Measurements from ENCODE around the gene NNT. TPM values are rescaled to one million over a fixed set of nuclear protein-coding genes. Genes with fewer than 3 reads are reported as not detected.

Gene NNT
- total and polyA plus RNA-seq, 2 of the 8 experiments (the other 6 are each of a cell fraction or from before 2014, with no cell fraction given), result 11.0 to 22.2 TPM

DNA sequence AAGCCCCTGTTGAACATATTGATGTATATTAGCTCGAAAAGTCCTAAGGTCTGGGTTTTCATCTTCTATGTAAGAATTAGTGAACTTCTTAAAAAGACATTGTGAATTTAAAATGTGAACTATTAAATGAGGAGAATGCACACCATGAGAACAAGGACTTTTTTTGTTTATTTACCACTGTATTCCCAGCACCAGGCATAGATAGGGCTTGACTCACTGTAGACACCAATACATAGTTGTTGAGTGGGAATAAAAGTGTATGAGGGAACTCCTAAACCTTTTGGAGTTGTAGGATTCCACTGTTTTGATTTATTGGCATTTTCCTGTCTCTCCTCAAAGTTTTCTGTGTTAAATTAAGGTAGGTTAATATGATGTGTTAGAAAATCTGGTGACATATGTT lies 40.3 kb downstream of the NNT start:
- 100% methylated on average over 1 of the region's 1 CpG; no CpG with 5 or more reads in 1 of the 2 experiments for WGBS, 2 experiments (ENCODE audit: extremely low coverage in 1 of 2, insufficient coverage in 1 of 2, insufficient read length in 1 of 2, insufficient replicate concordance in 2 of 2, low coverage in 1 of 2, low lambda C conversion rate in 2 of 2, missing lambda C conversion rate in 1 of 2)
- Histone ChIP-seq H2BK5ac (ENCODE audit: low read depth, low read length) (no peak overlapping the region), H2BK120ac (replicated peaks; ENCODE audit: low read depth, low read length) (no peak overlapping the region), H3K9ac (replicated peaks in 1 of 4; ENCODE audit: extremely low read depth in 1 of 4, low read depth in 3 of 4, low read length in 3 of 4) (no peak overlapping the region), H3K79me2 (ENCODE audit: control insufficient read depth in 1 of 2, insufficient read depth in 2 of 2, low read length in 2 of 2) (no peaks in the 10 kb centered on the region), H2BK12ac (ENCODE audit: low read depth, low read length) (no peak overlapping the region), H3K4me3 (ENCODE audit: extremely low read depth in 1 of 4, insufficient read depth in 2 of 4, low read depth in 3 of 4, low read length in 4 of 4) (no peak overlapping the region), H2AFZ (ENCODE audit: low read length) (no peak overlapping the region), H4K91ac (replicated peaks; ENCODE audit: insufficient read length, low read length) (no peak overlapping the region), H3K27ac (ENCODE audit: low read depth, low read length) (no peak overlapping the region), H3K27me3 (replicated peaks in 1 of 4; ENCODE audit: control insufficient read depth in 3 of 4, extremely low read depth in 1 of 4, insufficient read depth in 3 of 4, low read length in 3 of 4) (no peaks in the 10 kb centered on the region), H4K8ac (ENCODE audit: extremely low read depth, insufficient read depth, low read length) (no peak overlapping the region), H3K14ac (ENCODE audit: insufficient read length) (no peak overlapping the region), H2BK20ac (ENCODE audit: low read length) (no peak overlapping the region), H3K9me3 (ENCODE audit: insufficient read depth in 2 of 2, low read depth in 1 of 2, low read length in 1 of 2) (no peaks in the 10 kb centered on the region), H3K18ac (ENCODE audit: extremely low read depth, low read length) (no peak overlapping the region), H4K5ac (ENCODE audit: insufficient read length, low read depth, low read length) (no peak overlapping the region), H3K56ac (replicated peaks; ENCODE audit: insufficient read length, low read depth, low read length) (no peak overlapping the region), H3K23ac (ENCODE audit: insufficient read length) (no peak overlapping the region), H2AK5ac (ENCODE audit: low read depth, low read length) (no peak overlapping the region), H3K4me2 (ENCODE audit: insufficient read depth in 1 of 2, low read depth in 2 of 2, low read length in 2 of 2) (no peak overlapping the region), H3K4me1 (replicated peaks in 1 of 4; ENCODE audit: control insufficient read depth in 3 of 4, insufficient read depth in 4 of 4, low read length in 3 of 4) (no peaks in the 10 kb centered on the region), H3K23me2 (ENCODE audit: low read depth, low read length) (no peaks in the 10 kb centered on the region), H2BK15ac (ENCODE audit: low read length) (no peak overlapping the region), H3K79me1 (ENCODE audit: low read depth, low read length) (no peaks in the 10 kb centered on the region), H4K20me1 (replicated peaks in 1 of 2; ENCODE audit: control insufficient read depth in 1 of 2, insufficient read depth in 2 of 2, low read length in 2 of 2) (no peaks in the 10 kb centered on the region), H3K36me3 (ENCODE audit: control insufficient read depth in 2 of 4, insufficient read depth in 4 of 4, low read length in 3 of 4) (peaks cover 0 to 6% (median 0%) of the 10 kb centered on the region in 4 experiments; a peak in 1 of 8 replicates), H3K4ac (replicated peaks; ENCODE audit: insufficient read length, low read depth, low read length) (no peak overlapping the region)
- TF ChIP-seq HDAC2 (IDR thresholded peaks at IDR 0.05; ENCODE audit: borderline replicate concordance in 1 of 2, low read depth in 2 of 2, low read length in 2 of 2), result no peak
- TF ChIP-seq CTBP2 (IDR thresholded peaks at IDR 0.05; ENCODE audit: borderline replicate concordance, insufficient read depth, insufficient read length, low read length), result no peak
- TF ChIP-seq GABPA (IDR thresholded peaks at IDR 0.05; ENCODE audit: borderline replicate concordance, insufficient read depth, low read length), result no peak
- no peak for TF ChIP-seq NANOG (IDR thresholded peaks at IDR 0.05; ENCODE audit: insufficient read depth, low read depth, low read length, poor library complexity, severe bottlenecking)
- TF ChIP-seq NRF1 (IDR thresholded peaks at IDR 0.05; ENCODE audit: low read depth, low read length), result no peak
- no peak for TF ChIP-seq SP1 (IDR thresholded peaks at IDR 0.05; ENCODE audit: low read depth, low read length)
- no peak for TF ChIP-seq SP2 (IDR thresholded peaks at IDR 0.05; ENCODE audit: low read length)
- TF ChIP-seq ZNF274 (IDR thresholded peaks at IDR 0.05; ENCODE audit: borderline replicate concordance, extremely low read depth, low read length), result no peak
- TF ChIP-seq TAF7 (optimal IDR thresholded peaks at IDR 0.05; ENCODE audit: borderline replicate concordance, low read depth, low read length), result no peak
- TF ChIP-seq YY1 (IDR thresholded peaks at IDR 0.05; ENCODE audit: low read depth, low read length), result no peak
- TF ChIP-seq TCF12 (IDR thresholded peaks at IDR 0.05; ENCODE audit: low read depth, low read length), result no peak
- no peak for TF ChIP-seq RFX5 (IDR thresholded peaks at IDR 0.05; ENCODE audit: borderline replicate concordance, low read depth, low read length)
- no peak for TF ChIP-seq POLR2A (IDR thresholded peaks at IDR 0.05; ENCODE audit: control extremely low read depth in 1 of 2, low read depth in 2 of 2, low read length in 2 of 2)
- ChIA-PET CTCF (ENCODE audit: partially characterized antibody) (interaction anchor here (6.0 kb wide), 1 partner anchor 12 kb away, joined by 38 read pairs; no protein-coding TSS in a partner anchor), POLR2A (ENCODE audit: partially characterized antibody) (no interaction called here)
- FAIRE-seq, result no peak
- no peak for DNase-seq (ENCODE audit: low read depth in 1 of 2, low spot score in 2 of 2)
